Limb (tissue), 2 donors: Measurements from ENCODE around the gene CABLES1.
"Not testable (repeated sequence)": the region's sequence is repeated elsewhere in the genome, so short reads cannot be mapped to it uniquely, and the experiment has no call there.

ENCODE experiments used
- DNase-seq, 2 donors: peaks; one replicate each; pipeline ENCODE4 v3.0.0-alpha.2; 2016; ENCODE audit errors: extremely low spot score in 2 of 2

The CABLES1 gene

GRCh38 chr18:23142251-23142929, 7.1 kb downstream of the CABLES1 start:
- no peak for DNase-seq

GRCh38 chr18:23143016-23143814, 7.9 kb downstream of the CABLES1 start:
- no peak for DNase-seq

GRCh38 chr18:23143815-23144261, 8.6 kb downstream of the CABLES1 start:
- DNase-seq: peak in 1 of 2 donors; percentile 62

- no peak for DNase-seq
Measured at GRCh38 chr18:23144640-23145039, 9.4 kb downstream of the CABLES1 start.

GRCh38 chr18:23145621-23146020, 10.3 kb downstream of the CABLES1 start:
- DNase-seq: no peak

- no peak for DNase-seq
Measured at GRCh38 chr18:23146861-23147469, 11.7 kb downstream of the CABLES1 start.

- DNase-seq: no peak
Measured at GRCh38 chr18:23148382-23148781, 13.1 kb downstream of the CABLES1 start.

GRCh38 chr18:23149570-23149969, 14.3 kb downstream of the CABLES1 start:
- DNase-seq: no peak

- no peak for DNase-seq
Measured at GRCh38 chr18:23151414-23152099, 16.3 kb downstream of the CABLES1 start.

- no peak for DNase-seq
Measured at GRCh38 chr18:23154030-23154429, 18.7 kb downstream of the CABLES1 start.

- DNase-seq: no peak
Measured at GRCh38 chr18:23154823-23155500, 19.7 kb downstream of the CABLES1 start.

- no peak for DNase-seq
Measured at GRCh38 chr18:23155537-23155936, 20.3 kb downstream of the CABLES1 start.

GRCh38 chr18:23156134-23156533, 20.8 kb downstream of the CABLES1 start:
- no peak for DNase-seq

GRCh38 chr18:23158058-23158457, 22.8 kb downstream of the CABLES1 start:
- DNase-seq: no peak

- DNase-seq: not testable (repeated sequence)
Measured at GRCh38 chr18:23158884-23159283, 23.6 kb downstream of the CABLES1 start.

GRCh38 chr18:23159344-23159743, 24.1 kb downstream of the CABLES1 start:
- DNase-seq: no peak

GRCh38 chr18:23162473-23162872, 27.2 kb downstream of the CABLES1 start:
- no peak for DNase-seq

GRCh38 chr18:23163786-23164533, 28.7 kb downstream of the CABLES1 start:
- DNase-seq: no peak

- no peak for DNase-seq
Measured at GRCh38 chr18:23165271-23166068, 30.2 kb downstream of the CABLES1 start.
